SK-N-SH (cell line): ENCODE results near the gene PRMT7. TPM values are rescaled to one million over a fixed set of nuclear protein-coding genes. Genes with fewer than 3 reads are reported as not detected.

Source experiments
- CTCF ChIA-PET: fragments of 300-600, 350-600 bp; formaldehyde crosslinking; extraction: SDS; loops from one replicate; lab custom pipeline; 2021; lab: Yijun Ruan, JAX
- POLR2A ChIA-PET: fragments of 350-600 bp; sonication (Branson Sonifier 250); formaldehyde crosslinking; extraction: SDS; loops from one replicate; lab custom pipeline; 2020; ENCODE audit warnings: antibody characterized with exemption, inconsistent platforms; lab: Yijun Ruan, JAX
- DNase-seq: peaks from one replicate; pipeline ENCODE4 v3.0.0; 2012
- H2AFZ ChIP-seq: fragments of 200-600 bp; sonication (generic); 2 replicates; pipeline ENCODE4 v1.8.1; 2016; ENCODE audit warnings: antibody characterized with exemption, mild to moderate bottlenecking, low read depth
- H3F3A ChIP-seq: fragments of 200-600 bp; sonication (generic); replicated peaks from 2 replicates; pipeline ENCODE3; 2016; ENCODE audit warnings: antibody characterized with exemption, mild to moderate bottlenecking; ENCODE audit not compliant: insufficient read depth
- H3K27ac ChIP-seq, 2 experiments: fragments of 200-500 bp in 1 of 2; fragments of 200-600 bp in 1 of 2; sonication (Bioruptor generic) in 1 of 2; sonication (generic), shearing (Covaris generic) in 1 of 2; 2 replicates each; pipeline versions ENCODE4 v1.5.1 to v1.6.1; 2014 to 2016; ENCODE audit warnings: low read depth in 2 of 2, inconsistent platforms in 1 of 2, low read length in 1 of 2, mild to moderate bottlenecking in 1 of 2, mixed read lengths in 1 of 2
- H3K27me3 ChIP-seq: fragments of 200-600 bp; sonication (generic), shearing (Covaris generic); 2 replicates; pipeline ENCODE4 v1.6.1; 2016; ENCODE audit warnings: mixed run types; ENCODE audit not compliant: insufficient read depth
- H3K36me3 ChIP-seq, 2 experiments: fragments of 200-500 bp in 1 of 2; fragments of 200-600 bp in 1 of 2; sonication (Bioruptor generic) in 1 of 2; sonication (generic) in 1 of 2; replicated peaks in 1 of 2; 2 replicates each; pipeline versions ENCODE3 to v1.5.1; 2014 to 2016; ENCODE audit warnings: low read length in 1 of 2, mild to moderate bottlenecking in 1 of 2; ENCODE audit not compliant: insufficient read depth in 2 of 2, control insufficient read depth in 1 of 2
- H3K4me1 ChIP-seq, 2 experiments: fragments of 200-500 bp in 1 of 2; fragments of 200-600 bp in 1 of 2; sonication (Bioruptor generic) in 1 of 2; sonication (generic), shearing (Covaris generic) in 1 of 2; 2 replicates each; pipeline versions ENCODE4 v1.5.1 to v1.6.1; 2014 to 2016; ENCODE audit warnings: low read depth in 1 of 2, low read length in 1 of 2, mixed run types in 1 of 2; ENCODE audit not compliant: insufficient read depth in 2 of 2, control insufficient read depth in 1 of 2
- H3K4me2 ChIP-seq: fragments of 200-600 bp; sonication (generic), shearing (Covaris generic); 2 replicates; pipeline ENCODE4 v1.6.1; 2017; ENCODE audit warnings: mixed run types
- H3K4me3 ChIP-seq, 2 experiments: fragments of 200-500 bp in 1 of 2; fragments of 200-600 bp in 1 of 2; sonication (Bioruptor generic) in 1 of 2; sonication (generic), shearing (Covaris generic) in 1 of 2; 2 replicates each; pipeline versions ENCODE4 v1.5.1 to v1.8.1; 2014 to 2016; ENCODE audit warnings: low read depth in 2 of 2, inconsistent platforms in 1 of 2, low read length in 1 of 2, mild to moderate bottlenecking in 1 of 2, mixed read lengths in 1 of 2, moderate library complexity in 1 of 2
- H3K79me2 ChIP-seq: fragments of 200-600 bp; sonication (generic); 2 replicates; pipeline ENCODE4 v1.8.1; 2017; ENCODE audit warnings: mild to moderate bottlenecking; ENCODE audit not compliant: insufficient read depth
- H3K9ac ChIP-seq: fragments of 200-600 bp; sonication (generic); 2 replicates; pipeline ENCODE4 v1.6.1; 2017; ENCODE audit warnings: mixed run types
- H3K9me2 ChIP-seq: fragments of 200-600 bp; sonication (generic); 2 replicates; pipeline ENCODE4 v1.6.1; 2017; ENCODE audit warnings: mixed run types
- H3K9me3 ChIP-seq: fragments of 200-600 bp; sonication (generic); 2 replicates; pipeline ENCODE4 v1.6.1; 2017; ENCODE audit warnings: mixed run types, mild to moderate bottlenecking, moderate library complexity
- H4K20me1 ChIP-seq: fragments of 200-600 bp; sonication (generic); 2 replicates; pipeline ENCODE4 v1.6.1; 2017; ENCODE audit warnings: mild to moderate bottlenecking, mixed run types; ENCODE audit not compliant: insufficient read depth
- CHD2 ChIP-seq: fragments of 150-350 bp; IDR thresholded peaks from 2 replicates; pipeline ENCODE4 v1.6.1; 2018; ENCODE audit warnings: low read length; ENCODE audit not compliant: partially characterized antibody
- EP300 ChIP-seq, 2 experiments: IDR thresholded peaks; 2 replicates each; pipeline versions ENCODE4 v1.4.0 to v1.6.1; 2012; ENCODE audit warnings: borderline replicate concordance in 1 of 2, low read depth in 1 of 2, low read length in 1 of 2
- EZH2phosphoT487 ChIP-seq: fragments of 200-600 bp; sonication (generic); IDR thresholded peaks from 2 replicates; pipeline ENCODE4 v1.6.1; 2017; ENCODE audit warnings: low read depth, mixed run types, mild to moderate bottlenecking, antibody characterized with exemption, moderate library complexity, borderline replicate concordance
- FOSL2 ChIP-seq: IDR thresholded peaks from 2 replicates; pipeline ENCODE4 v1.4.0; 2012; ENCODE audit warnings: low read depth, mild to moderate bottlenecking, moderate library complexity, borderline replicate concordance
- FOXM1 ChIP-seq: IDR thresholded peaks from 2 replicates; pipeline ENCODE4 v1.4.0; 2012; ENCODE audit warnings: low read depth, mild to moderate bottlenecking
- GATA2 ChIP-seq: sonication (generic); formaldehyde crosslinking; IDR thresholded peaks from 2 replicates; pipeline ENCODE4 v1.5.0; 2020; ENCODE audit warnings: mild to moderate bottlenecking, missing genetic modification reagents
- MEF2A ChIP-seq: IDR thresholded peaks from 2 replicates; pipeline ENCODE4 v1.4.0; 2012; ENCODE audit warnings: low read depth, borderline replicate concordance
- NRF1 ChIP-seq: IDR thresholded peaks from 2 replicates; pipeline ENCODE4 v1.6.1; 2012; ENCODE audit warnings: low read depth, mild to moderate bottlenecking, low read length
- POLR2AphosphoS5 ChIP-seq: IDR thresholded peaks from 2 replicates; pipeline ENCODE4 v1.6.1; 2012; ENCODE audit warnings: low read depth, low read length
- RAD21 ChIP-seq: IDR thresholded peaks from 2 replicates; pipeline ENCODE4 v1.6.1; 2012; ENCODE audit warnings: mild to moderate bottlenecking, low read length
- RCOR1 ChIP-seq: fragments of 150-350 bp; IDR thresholded peaks from 2 replicates; pipeline ENCODE4 v1.6.1; 2017; ENCODE audit warnings: antibody characterized with exemption, low read length
- RFX5 ChIP-seq: IDR thresholded peaks from 2 replicates; pipeline ENCODE4 v1.6.1; 2012; ENCODE audit warnings: mild to moderate bottlenecking, improper control_type of control experiment, low read length
- RXRA ChIP-seq: IDR thresholded peaks from 2 replicates; pipeline ENCODE4 v1.4.0; 2012; ENCODE audit warnings: low read depth, mild to moderate bottlenecking, borderline replicate concordance
- TAF1 ChIP-seq: IDR thresholded peaks from 2 replicates; pipeline ENCODE4 v1.6.1; 2012; ENCODE audit warnings: low read depth, mild to moderate bottlenecking, low read length, moderate library complexity, borderline replicate concordance
- TCF12 ChIP-seq: IDR thresholded peaks from 2 replicates; pipeline ENCODE4 v1.4.0; 2012
- WGBS: methylation state at CpG from one replicate; pipeline ENCODE4 v1.1.6; 2017; ENCODE audit warnings: low lambda C conversion rate; 5-methylcytosine and 5-hydroxymethylcytosine counted together
- polyA plus RNA-seq, 3 experiments: library from polyadenylated mRNA; depleted of rRNA; stranded (reverse); fragments of >200 nt; gene quantifications; 2 replicates each; pipeline ENCODE4 v1.2.3, GENCODE V29; 2012
- TF ChIP-seq, protein P1 (sequence below): fragments of 150-350 bp; IDR thresholded peaks from 2 replicates; pipeline ENCODE4 v1.6.1; 2016; ENCODE audit warnings: mild to moderate bottlenecking, low read depth, low read length
- TF ChIP-seq, protein P2 (sequence below): IDR thresholded peaks from 2 replicates; pipeline ENCODE4 v1.4.0; 2012; ENCODE audit warnings: low read depth
- TF ChIP-seq, protein P3 (sequence below): IDR thresholded peaks from 2 replicates; pipeline ENCODE4 v1.4.0; 2012; ENCODE audit warnings: low read depth, borderline replicate concordance

PRMT7 gene
- polyA plus RNA-seq, 1 of the 3 experiments (the other 2 are of a cell fraction): 46.0 TPM

DNA sequence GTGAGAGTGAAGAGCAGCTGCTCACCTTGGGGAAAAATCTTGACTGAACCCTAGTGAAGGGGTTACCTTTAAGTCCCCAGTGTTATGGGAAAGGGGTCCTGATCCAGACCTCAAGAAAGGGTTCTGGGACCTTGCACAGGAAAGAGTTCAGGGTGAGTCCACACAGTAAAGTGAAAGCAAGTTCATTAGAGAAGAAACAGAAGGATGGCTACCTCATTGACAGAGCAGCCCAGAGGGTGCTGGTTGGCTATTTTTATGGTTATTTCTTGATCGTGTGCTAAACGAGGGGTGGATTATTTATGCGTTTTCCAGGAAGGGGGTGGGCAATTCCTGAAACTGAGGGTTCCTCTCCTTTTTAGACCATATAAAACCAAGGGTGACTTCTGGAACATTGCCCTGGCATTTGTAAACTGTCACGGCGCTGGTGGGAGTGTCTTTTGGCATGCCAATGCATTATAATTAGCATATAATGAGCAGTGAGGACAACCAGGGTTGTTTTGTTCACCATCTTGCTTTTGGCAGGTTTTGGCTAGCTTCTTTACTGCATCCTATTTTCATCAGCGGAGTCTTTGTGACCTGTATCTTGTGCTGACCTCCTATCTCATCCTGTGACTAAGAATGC is 79.0 kb downstream of the PRMT7 start:
- Histone ChIP-seq H3K9ac (no peak overlapping the region), H3K27me3 (peaks cover 13% of the 10 kb centered on the region; the same call in 1 of the 2 replicates), H3K4me2 (no peak overlapping the region), H3K4me1 (no peaks in the 10 kb centered on the region), H3K4me3 (no peak overlapping the region), H3K79me2 (no peaks in the 10 kb centered on the region), H3K9me2 (no peaks in the 10 kb centered on the region), H3K9me3 (no peaks in the 10 kb centered on the region), H4K20me1 (no peaks in the 10 kb centered on the region), H3K27ac (no peak overlapping the region), H3K36me3 (no peaks in the 10 kb centered on the region), H2AFZ (no peak overlapping the region), H3F3A (no peaks in the 10 kb centered on the region)
- ChIA-PET POLR2A (no interaction called here), CTCF (interaction anchor here (1.2 to 1.4 kb wide), 3 partner anchors 27 to 138 kb away, joined by 3 to 4 read pairs (median 3); no protein-coding TSS in a partner anchor)
- DNase-seq: no peak
- TF ChIP-seq EZH2phosphoT487 (no peak), MEF2A (no peak)
- TF ChIP-seq, protein P1, sequence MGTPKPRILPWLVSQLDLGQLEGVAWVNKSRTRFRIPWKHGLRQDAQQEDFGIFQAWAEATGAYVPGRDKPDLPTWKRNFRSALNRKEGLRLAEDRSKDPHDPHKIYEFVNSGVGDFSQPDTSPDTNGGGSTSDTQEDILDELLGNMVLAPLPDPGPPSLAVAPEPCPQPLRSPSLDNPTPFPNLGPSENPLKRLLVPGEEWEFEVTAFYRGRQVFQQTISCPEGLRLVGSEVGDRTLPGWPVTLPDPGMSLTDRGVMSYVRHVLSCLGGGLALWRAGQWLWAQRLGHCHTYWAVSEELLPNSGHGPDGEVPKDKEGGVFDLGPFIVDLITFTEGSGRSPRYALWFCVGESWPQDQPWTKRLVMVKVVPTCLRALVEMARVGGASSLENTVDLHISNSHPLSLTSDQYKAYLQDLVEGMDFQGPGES: no peak
- 68% methylated on average over 6 of the region's 6 CpGs for WGBS

DNA sequence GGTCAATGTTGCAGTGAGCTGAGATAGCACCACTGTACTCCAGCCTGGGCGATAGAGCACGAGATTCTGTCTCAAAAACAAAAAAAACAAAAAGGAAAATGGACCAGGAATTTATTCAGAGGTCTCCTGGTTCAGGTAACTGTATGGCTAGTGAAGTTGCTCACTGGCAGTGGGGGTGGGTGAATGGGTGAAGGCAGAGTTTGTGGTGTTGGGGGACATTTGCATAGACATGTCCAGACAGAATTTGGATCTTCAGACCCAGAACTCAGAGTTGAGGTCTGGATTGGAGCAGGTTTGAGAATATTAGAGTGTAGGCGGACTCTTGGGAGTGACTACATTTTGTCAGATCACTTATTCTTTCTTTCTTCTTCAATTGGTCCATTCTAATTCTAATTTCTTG is 82.5 kb downstream of the PRMT7 start:
- Histone ChIP-seq H3K4me2 (no peak overlapping the region), H4K20me1 (no peaks in the 10 kb centered on the region), H3K9me3 (no peaks in the 10 kb centered on the region), H3K27me3 (peaks cover 5% of the 10 kb centered on the region; the same call in 1 of the 2 replicates), H3K9me2 (no peaks in the 10 kb centered on the region), H2AFZ (no peak overlapping the region), H3K79me2 (no peaks in the 10 kb centered on the region), H3K36me3 (no peaks in the 10 kb centered on the region), H3F3A (no peaks in the 10 kb centered on the region), H3K4me3 (no peak overlapping the region), H3K9ac (no peak overlapping the region), H3K27ac (no peak overlapping the region), H3K4me1 (no peaks in the 10 kb centered on the region)
- no peak for TF ChIP-seq NRF1
- no peak for TF ChIP-seq EP300 (IDR thresholded peaks at IDR 0.05; ENCODE audit: borderline replicate concordance in 1 of 2, low read depth in 1 of 2, low read length in 1 of 2)
- no peak for TF ChIP-seq TCF12
- TF ChIP-seq, protein P2, sequence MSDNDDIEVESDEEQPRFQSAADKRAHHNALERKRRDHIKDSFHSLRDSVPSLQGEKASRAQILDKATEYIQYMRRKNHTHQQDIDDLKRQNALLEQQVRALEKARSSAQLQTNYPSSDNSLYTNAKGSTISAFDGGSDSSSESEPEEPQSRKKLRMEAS: no peak
- 42% methylated on average over 3 of the region's 3 CpGs for WGBS
- DNase-seq: no peak
- POLR2A ChIA-PET: no interaction called here
- CTCF ChIA-PET: interaction anchor here (3.5 kb wide), 1 partner anchor 29 kb away, joined by 13 read pairs; no protein-coding TSS in a partner anchor

DNA sequence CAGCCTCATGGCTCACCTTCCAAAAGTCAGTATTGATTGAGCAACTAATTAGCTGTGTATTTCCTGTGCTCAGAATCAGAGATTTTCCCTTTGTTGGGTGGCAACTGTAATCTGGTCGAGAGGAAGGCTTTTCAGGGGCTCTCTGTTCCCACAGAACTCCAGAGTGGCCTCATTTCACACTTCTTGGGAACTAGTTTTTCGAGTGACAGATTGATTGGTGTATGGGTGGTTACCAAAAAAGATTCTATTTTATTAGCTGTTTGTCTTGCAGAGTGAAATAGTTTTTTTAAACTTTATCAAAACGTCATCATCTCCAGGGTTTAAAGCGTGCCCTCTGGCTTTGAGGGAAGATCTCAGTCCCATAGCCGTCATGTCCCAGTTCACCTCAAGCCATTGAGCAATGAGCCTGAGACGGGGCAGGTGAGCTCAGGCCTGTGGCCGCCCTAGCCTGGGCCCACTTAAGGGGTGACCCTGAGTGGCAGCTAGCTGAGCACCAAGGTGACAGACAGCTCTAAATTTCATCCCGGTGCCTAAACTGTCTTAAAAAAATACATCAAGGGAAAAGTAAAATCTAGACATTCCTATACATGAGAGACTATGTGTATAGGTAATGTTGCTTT is 84.5 kb downstream of the PRMT7 start:
- Histone ChIP-seq H2AFZ (no peak overlapping the region), H3K9me3 (no peaks in the 10 kb centered on the region), H3K36me3 (no peaks in the 10 kb centered on the region), H3K4me2 (no peak overlapping the region), H4K20me1 (no peaks in the 10 kb centered on the region), H3K4me1 (peaks cover 0 to 9% of the 10 kb centered on the region in 2 experiments; a peak in 1 of 4 replicates), H3F3A (no peaks in the 10 kb centered on the region), H3K4me3 (no peak overlapping the region), H3K27me3 (peaks cover under 1% of the 10 kb centered on the region; the same call in 1 of the 2 replicates), H3K9ac (no peak overlapping the region), H3K9me2 (no peaks in the 10 kb centered on the region), H3K79me2 (no peaks in the 10 kb centered on the region), H3K27ac (no peak overlapping the region)
- ChIA-PET POLR2A (interaction anchor here (0.5 kb wide), 1 partner anchor 35 kb away, joined by 4 read pairs; no protein-coding TSS in a partner anchor), CTCF (interaction anchor here (0.9 to 3.8 kb wide), 11 partner anchors 9 to 134 kb away, joined by 3 to 24 read pairs (median 8); no protein-coding TSS in a partner anchor)
- WGBS: 52% methylated on average over 8 of the region's 8 CpGs
- DNase-seq: no peak
- TF ChIP-seq RXRA: no peak
- TF ChIP-seq TCF12: no peak
- no peak for TF ChIP-seq CHD2
- TF ChIP-seq NRF1: no peak
- no peak for TF ChIP-seq TAF1
- TF ChIP-seq GATA2 (CRISPR knock-in tag): no peak
- no peak for TF ChIP-seq FOXM1
- TF ChIP-seq EP300 (IDR thresholded peaks at IDR 0.05; ENCODE audit: borderline replicate concordance in 1 of 2, low read depth in 1 of 2, low read length in 1 of 2): no peak
- no peak for TF ChIP-seq RCOR1
- no peak for TF ChIP-seq RFX5
- TF ChIP-seq, protein P3, sequence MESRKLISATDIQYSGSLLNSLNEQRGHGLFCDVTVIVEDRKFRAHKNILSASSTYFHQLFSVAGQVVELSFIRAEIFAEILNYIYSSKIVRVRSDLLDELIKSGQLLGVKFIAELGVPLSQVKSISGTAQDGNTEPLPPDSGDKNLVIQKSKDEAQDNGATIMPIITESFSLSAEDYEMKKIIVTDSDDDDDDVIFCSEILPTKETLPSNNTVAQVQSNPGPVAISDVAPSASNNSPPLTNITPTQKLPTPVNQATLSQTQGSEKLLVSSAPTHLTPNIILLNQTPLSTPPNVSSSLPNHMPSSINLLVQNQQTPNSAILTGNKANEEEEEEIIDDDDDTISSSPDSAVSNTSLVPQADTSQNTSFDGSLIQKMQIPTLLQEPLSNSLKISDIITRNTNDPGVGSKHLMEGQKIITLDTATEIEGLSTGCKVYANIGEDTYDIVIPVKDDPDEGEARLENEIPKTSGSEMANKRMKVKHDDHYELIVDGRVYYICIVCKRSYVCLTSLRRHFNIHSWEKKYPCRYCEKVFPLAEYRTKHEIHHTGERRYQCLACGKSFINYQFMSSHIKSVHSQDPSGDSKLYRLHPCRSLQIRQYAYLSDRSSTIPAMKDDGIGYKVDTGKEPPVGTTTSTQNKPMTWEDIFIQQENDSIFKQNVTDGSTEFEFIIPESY: no peak
- no peak for TF ChIP-seq FOSL2
- no peak for TF ChIP-seq RAD21
- no peak for TF ChIP-seq POLR2AphosphoS5
